K562 (cell line): ENCODE data around the gene GASK1A. TPM values are rescaled to one million over a fixed set of nuclear protein-coding genes. Genes with fewer than 3 reads are reported as not detected.

Experiments used
- C11orf30 ChIP-seq: fragments of 450-650 bp; IDR thresholded peaks from 2 replicates; pipeline ENCODE4 v1.6.1; 2016; ENCODE audit warnings: low read depth, mild to moderate bottlenecking
- DPF2 ChIP-seq: fragments of 450-650 bp; IDR thresholded peaks from 2 replicates; pipeline ENCODE4 v1.6.1; 2016
- FOSL1 ChIP-seq: fragments of 200-800 bp; sonication (Bioruptor generic); conservative IDR thresholded peaks from 2 replicates; pipeline ENCODE4 v1.6.1; 2016; ENCODE audit warnings: missing genetic modification characterization, missing compliant biosample characterization
- HINFP ChIP-seq: fragments of 450-650 bp; conservative IDR thresholded peaks from 2 replicates; pipeline ENCODE4 v1.6.1; 2016; ENCODE audit warnings: missing genetic modification characterization, low read depth, mild to moderate bottlenecking, control low read depth, missing compliant biosample characterization
- KLF1 ChIP-seq: fragments of 450-650 bp; IDR thresholded peaks from 2 replicates; pipeline ENCODE4 v1.6.1; 2016; ENCODE audit warnings: missing genetic modification characterization, missing compliant biosample characterization
- PTBP1 ChIP-seq: fragments of 200-400 bp; formaldehyde crosslinking; IDR thresholded peaks from 2 replicates; pipeline ENCODE4 v1.6.1; 2017; ENCODE audit warnings: low read depth, low read length
- RBFOX2 ChIP-seq: fragments of 200-400 bp; formaldehyde crosslinking; IDR thresholded peaks from 2 replicates; pipeline ENCODE4 v1.6.1; 2017; ENCODE audit warnings: low read depth, mild to moderate bottlenecking, low read length, moderate library complexity
- SOX6 ChIP-seq: fragments of 450-650 bp; IDR thresholded peaks from 2 replicates; pipeline ENCODE4 v1.6.1; 2014; ENCODE audit warnings: mild to moderate bottlenecking
- TRIM24 ChIP-seq, 2 experiments: fragments of 450-650 bp; IDR thresholded peaks; 2 replicates each; pipeline ENCODE4 v1.6.1; 2016
- ZNF124 ChIP-seq: sonication (generic); formaldehyde crosslinking; IDR thresholded peaks from 2 replicates; pipeline ENCODE4 v1.8.1; 2022; ENCODE audit warnings: missing genetic modification reagents
- ZNF311 ChIP-seq: fragments of 250-450 bp; sonication (Bioruptor Pico); IDR thresholded peaks from 2 replicates; pipeline ENCODE4 v1.4.0; 2020; ENCODE audit warnings: mild to moderate bottlenecking, moderate library complexity
- polyA plus RNA-seq, 8 experiments: library from polyadenylated mRNA; depleted of rRNA in 4 of 8; stranded (reverse) in 5 of 8; unstranded in 3 of 8; fragments of >200 nt; fragmentation: Nextera tagmentation in 2 of 8; fragmentation: Illumina TruSeq in 1 of 8; extraction: Ambion mirVana in 2 of 8; extraction: Trizol in 1 of 8; gene quantifications; 2 replicates each; pipeline versions ENCODE4 v1.2.1 to v1.2.3, GENCODE V29; 2011 to 2014; ENCODE audit warnings: inconsistent platforms in 1 of 8, missing spikeins in 1 of 8
- total RNA-seq, 7 experiments: library from RNA; depleted of rRNA in 6 of 7; stranded (reverse); fragments of >200 nt in 6 of 7; fragmentation: Illumina TruSeq in 2 of 7; extraction: Trizol in 2 of 7; gene quantifications; 2 replicates each; pipeline versions ENCODE4 v1.2.1 to v1.2.3, GENCODE V29; 2011 to 2021; ENCODE audit warnings: low replicate concordance in 1 of 7
- TF ChIP-seq, protein P1 (sequence below), 2 experiments: fragments of 450-650 bp in 1 of 2; sonication (generic) in 1 of 2; formaldehyde crosslinking in 1 of 2; IDR thresholded peaks; 2 replicates each; pipeline versions ENCODE4 v1.7.1 to v1.9.0; 2016 to 2022; ENCODE audit warnings: inconsistent platforms in 1 of 2, mild to moderate bottlenecking in 1 of 2, missing genetic modification reagents in 1 of 2
- TF ChIP-seq, protein P2 (sequence below), 2 experiments: IDR thresholded peaks; 2 replicates each; pipeline ENCODE4 v1.6.1; 2012; ENCODE audit warnings: improper control_type of control experiment in 2 of 2, low read depth in 2 of 2, low read length in 2 of 2, borderline replicate concordance in 1 of 2
- TF ChIP-seq, protein P3 (sequence below): sonication (generic); formaldehyde crosslinking; IDR thresholded peaks from 2 replicates; pipeline ENCODE4 v1.8.1; 2023; ENCODE audit warnings: mild to moderate bottlenecking, missing genetic modification reagents

GASK1A gene
- total and polyA plus RNA-seq, 9 of the 15 experiments (the other 6 are each of a cell fraction or from before 2014, with no cell fraction given): 0.04 to 0.11 (median 0.05) TPM; not detected in 5

- TF ChIP-seq, protein P1, sequence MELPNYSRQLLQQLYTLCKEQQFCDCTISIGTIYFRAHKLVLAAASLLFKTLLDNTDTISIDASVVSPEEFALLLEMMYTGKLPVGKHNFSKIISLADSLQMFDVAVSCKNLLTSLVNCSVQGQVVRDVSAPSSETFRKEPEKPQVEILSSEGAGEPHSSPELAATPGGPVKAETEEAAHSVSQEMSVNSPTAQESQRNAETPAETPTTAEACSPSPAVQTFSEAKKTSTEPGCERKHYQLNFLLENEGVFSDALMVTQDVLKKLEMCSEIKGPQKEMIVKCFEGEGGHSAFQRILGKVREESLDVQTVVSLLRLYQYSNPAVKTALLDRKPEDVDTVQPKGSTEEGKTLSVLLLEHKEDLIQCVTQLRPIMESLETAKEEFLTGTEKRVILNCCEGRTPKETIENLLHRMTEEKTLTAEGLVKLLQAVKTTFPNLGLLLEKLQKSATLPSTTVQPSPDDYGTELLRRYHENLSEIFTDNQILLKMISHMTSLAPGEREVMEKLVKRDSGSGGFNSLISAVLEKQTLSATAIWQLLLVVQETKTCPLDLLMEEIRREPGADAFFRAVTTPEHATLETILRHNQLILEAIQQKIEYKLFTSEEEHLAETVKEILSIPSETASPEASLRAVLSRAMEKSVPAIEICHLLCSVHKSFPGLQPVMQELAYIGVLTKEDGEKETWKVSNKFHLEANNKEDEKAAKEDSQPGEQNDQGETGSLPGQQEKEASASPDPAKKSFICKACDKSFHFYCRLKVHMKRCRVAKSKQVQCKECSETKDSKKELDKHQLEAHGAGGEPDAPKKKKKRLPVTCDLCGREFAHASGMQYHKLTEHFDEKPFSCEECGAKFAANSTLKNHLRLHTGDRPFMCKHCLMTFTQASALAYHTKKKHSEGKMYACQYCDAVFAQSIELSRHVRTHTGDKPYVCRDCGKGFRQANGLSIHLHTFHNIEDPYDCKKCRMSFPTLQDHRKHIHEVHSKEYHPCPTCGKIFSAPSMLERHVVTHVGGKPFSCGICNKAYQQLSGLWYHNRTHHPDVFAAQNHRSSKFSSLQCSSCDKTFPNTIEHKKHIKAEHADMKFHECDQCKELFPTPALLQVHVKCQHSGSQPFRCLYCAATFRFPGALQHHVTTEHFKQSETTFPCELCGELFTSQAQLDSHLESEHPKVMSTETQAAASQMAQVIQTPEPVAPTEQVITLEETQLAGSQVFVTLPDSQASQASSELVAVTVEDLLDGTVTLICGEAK (IDR thresholded peaks at IDR 0.05): no peak
- TF ChIP-seq, protein P1 (CRISPR knock-in tag; IDR thresholded peaks at IDR 0.05): no peak
- TF ChIP-seq C11orf30: peak; percentile 42
- TF ChIP-seq HINFP (tag): no peak
- TF ChIP-seq ZNF311 (CRISPR knock-in tag): no peak
- TF ChIP-seq, protein P2, sequence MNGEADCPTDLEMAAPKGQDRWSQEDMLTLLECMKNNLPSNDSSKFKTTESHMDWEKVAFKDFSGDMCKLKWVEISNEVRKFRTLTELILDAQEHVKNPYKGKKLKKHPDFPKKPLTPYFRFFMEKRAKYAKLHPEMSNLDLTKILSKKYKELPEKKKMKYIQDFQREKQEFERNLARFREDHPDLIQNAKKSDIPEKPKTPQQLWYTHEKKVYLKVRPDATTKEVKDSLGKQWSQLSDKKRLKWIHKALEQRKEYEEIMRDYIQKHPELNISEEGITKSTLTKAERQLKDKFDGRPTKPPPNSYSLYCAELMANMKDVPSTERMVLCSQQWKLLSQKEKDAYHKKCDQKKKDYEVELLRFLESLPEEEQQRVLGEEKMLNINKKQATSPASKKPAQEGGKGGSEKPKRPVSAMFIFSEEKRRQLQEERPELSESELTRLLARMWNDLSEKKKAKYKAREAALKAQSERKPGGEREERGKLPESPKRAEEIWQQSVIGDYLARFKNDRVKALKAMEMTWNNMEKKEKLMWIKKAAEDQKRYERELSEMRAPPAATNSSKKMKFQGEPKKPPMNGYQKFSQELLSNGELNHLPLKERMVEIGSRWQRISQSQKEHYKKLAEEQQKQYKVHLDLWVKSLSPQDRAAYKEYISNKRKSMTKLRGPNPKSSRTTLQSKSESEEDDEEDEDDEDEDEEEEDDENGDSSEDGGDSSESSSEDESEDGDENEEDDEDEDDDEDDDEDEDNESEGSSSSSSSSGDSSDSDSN (IDR thresholded peaks at IDR 0.05; ENCODE audit: borderline replicate concordance in 1 of 2, low read depth in 2 of 2, low read length in 2 of 2): no peak
- no peak for TF ChIP-seq RBFOX2
- TF ChIP-seq, protein P3, sequence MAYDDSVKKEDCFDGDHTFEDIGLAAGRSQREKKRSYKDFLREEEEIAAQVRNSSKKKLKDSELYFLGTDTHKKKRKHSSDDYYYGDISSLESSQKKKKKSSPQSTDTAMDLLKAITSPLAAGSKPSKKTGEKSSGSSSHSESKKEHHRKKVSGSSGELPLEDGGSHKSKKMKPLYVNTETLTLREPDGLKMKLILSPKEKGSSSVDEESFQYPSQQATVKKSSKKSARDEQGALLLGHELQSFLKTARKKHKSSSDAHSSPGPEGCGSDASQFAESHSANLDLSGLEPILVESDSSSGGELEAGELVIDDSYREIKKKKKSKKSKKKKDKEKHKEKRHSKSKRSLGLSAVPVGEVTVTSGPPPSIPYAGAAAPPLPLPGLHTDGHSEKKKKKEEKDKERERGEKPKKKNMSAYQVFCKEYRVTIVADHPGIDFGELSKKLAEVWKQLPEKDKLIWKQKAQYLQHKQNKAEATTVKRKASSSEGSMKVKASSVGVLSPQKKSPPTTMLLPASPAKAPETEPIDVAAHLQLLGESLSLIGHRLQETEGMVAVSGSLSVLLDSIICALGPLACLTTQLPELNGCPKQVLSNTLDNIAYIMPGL (CRISPR knock-in tag): no peak
- TF ChIP-seq SOX6: peak; percentile 80
- TF ChIP-seq ZNF124 (CRISPR knock-in tag): no peak
- no peak for TF ChIP-seq KLF1 (tag)
- TF ChIP-seq PTBP1: no peak
- TF ChIP-seq FOSL1 (tag): peak; percentile 76
- TF ChIP-seq TRIM24 (IDR thresholded peaks at IDR 0.05): 0 out of 4 replicates have a peak, but pooled peaks of 1 of the 2 experiments have one; percentile 32
- TF ChIP-seq DPF2: 0 out of 2 replicates have a peak, but pooled peaks have one; percentile 35
These were observed 83.5 kb downstream of the GASK1A start (continued) for GRCh38 chr3:43062564-43063040.
